Central memory CD8-positive, alpha-beta T cell (primary cell): ENCODE data around the gene RPS3.
A peak's percentile ranks its signal among the peaks of the same experiment; 100 is the strongest.

ENCODE experiments used
- ATAC-seq: fragments of 150-1000 bp; cut with Tn5 transposase; replicated peaks from 2 replicates; pipeline ENCODE4 v1.10.0; 2022; ENCODE audit warnings: mild to moderate bottlenecking, moderate FRiP score, moderate number of reproducible peaks; ENCODE audit not compliant: poor library complexity, severe bottlenecking; ENCODE audit errors: extremely low read depth
- DNase-seq, 2 donors: peaks; one replicate each; pipeline ENCODE4 v3.0.0; 2021; ENCODE audit warnings: low spot score in 2 of 2
- H3K27ac Mint-ChIP-seq: one replicate; pipeline ENCODE4 v1.8.0; 2022; ENCODE audit warnings: low read depth, mild to moderate bottlenecking, moderate library complexity, mixed read lengths
- H3K27me3 Mint-ChIP-seq: one replicate; pipeline ENCODE4 v1.8.0; 2022; ENCODE audit warnings: mixed read lengths
- H3K36me3 Mint-ChIP-seq: one replicate; pipeline ENCODE4 v1.8.0; 2022; ENCODE audit warnings: mild to moderate bottlenecking, moderate library complexity, mixed read lengths; ENCODE audit not compliant: insufficient read depth
- H3K4me1 Mint-ChIP-seq: one replicate; pipeline ENCODE4 v1.8.0; 2022; ENCODE audit warnings: mixed read lengths
- H3K4me3 Mint-ChIP-seq: one replicate; pipeline ENCODE4 v1.8.0; 2022; ENCODE audit warnings: mild to moderate bottlenecking, moderate library complexity, mixed read lengths
- H3K9me3 Mint-ChIP-seq: one replicate; pipeline ENCODE4 v1.8.0; 2022; ENCODE audit warnings: mixed read lengths

Gene RPS3

DNA sequence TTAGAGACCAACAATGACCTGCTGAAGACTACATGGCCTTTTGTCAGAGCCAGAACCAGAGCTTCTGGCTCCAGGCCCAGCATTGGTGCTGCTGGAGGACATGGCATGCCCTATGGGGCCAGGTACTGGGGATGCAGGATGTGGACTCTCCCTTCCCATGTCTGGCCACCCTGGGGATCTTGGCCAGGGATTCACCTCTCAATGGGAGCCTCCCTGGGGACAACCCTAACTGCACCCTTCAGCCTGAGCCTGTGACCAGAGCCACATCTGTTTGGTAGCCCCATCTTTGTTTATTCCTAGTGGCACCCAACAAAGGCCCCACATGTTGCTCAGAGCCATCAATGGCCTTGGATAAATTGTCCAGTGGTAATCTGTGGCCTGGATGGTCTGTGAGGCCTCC lies 27.9 kb downstream of the RPS3 start:
- ATAC-seq, result no peak
- H3K4me3 Mint-ChIP-seq, result no peak overlapping the region
- H3K36me3 Mint-ChIP-seq, result peaks cover 13% of the 10 kb centered on the region
- H3K4me1 Mint-ChIP-seq, result peaks cover 30% of the 10 kb centered on the region
- H3K9me3 Mint-ChIP-seq, result no peaks in the 10 kb centered on the region
- no peak for DNase-seq
- H3K27me3 Mint-ChIP-seq, result peaks cover 33% of the 10 kb centered on the region
- H3K27ac Mint-ChIP-seq, result no peak overlapping the region

DNA sequence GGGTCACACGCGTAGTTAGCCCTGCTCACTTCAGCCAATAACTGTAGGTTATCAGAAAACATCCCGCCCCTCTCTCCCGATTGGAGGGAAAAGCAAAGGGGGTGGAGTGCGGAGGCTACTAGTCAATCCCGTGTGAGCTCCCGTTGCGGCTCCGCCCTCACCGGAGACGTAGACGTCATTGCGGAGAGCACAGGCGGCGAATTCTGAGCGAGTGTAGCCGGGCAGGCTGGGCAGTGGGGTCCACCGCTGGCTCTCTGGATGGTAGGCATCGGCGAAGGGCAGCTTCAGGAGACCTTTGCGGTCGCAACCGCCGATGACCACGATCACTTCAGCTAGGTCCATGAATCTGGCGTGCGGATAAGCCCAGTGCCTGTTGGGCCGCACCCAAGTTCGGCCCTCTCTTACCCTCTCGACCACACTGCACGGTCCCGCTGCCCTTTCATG lies 29.0 kb downstream of the RPS3 start:
- Mint-ChIP-seq H3K36me3 (peaks cover 11% of the 10 kb centered on the region), H3K4me3 (peak overlapping the region; percentile 75), H3K27me3 (peaks cover 44% of the 10 kb centered on the region), H3K4me1 (peaks cover 30% of the 10 kb centered on the region), H3K9me3 (no peaks in the 10 kb centered on the region), H3K27ac (no peak overlapping the region)
- ATAC-seq, result peak; percentile 48
- DNase-seq, result peak; percentile 38 to 58

DNA sequence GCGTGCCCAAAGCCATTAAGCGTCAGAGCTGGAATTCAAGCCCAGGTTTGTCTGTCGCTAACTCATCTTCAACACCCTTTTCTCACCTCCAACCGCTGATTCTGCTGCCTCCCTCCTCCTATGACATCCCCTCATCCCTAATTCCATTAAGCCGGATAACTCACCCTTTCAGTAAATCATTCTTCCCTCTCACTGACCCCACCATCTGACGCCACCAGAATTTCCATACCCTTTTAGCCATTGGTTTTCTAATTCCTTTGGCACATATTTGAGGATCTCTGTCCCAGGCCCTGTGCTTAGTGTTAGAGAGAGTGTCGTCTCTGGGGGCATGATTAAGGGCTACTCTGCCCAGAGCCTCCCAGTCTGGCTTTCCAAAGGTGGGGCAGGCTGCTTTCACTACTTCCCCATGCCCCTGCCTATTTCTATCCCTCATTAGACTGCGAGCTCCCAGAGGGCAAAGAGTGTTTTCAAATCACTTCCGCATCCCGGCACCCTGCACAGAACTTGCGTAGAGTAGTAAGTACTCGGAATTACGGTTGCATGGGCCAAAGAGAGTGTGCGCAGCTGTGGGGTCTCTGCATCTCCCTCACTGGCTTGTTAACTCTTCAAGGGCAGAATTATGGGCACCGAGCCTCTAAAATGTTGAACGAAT lies 29.8 kb downstream of the RPS3 start:
- DNase-seq (no peak), ATAC-seq (no peak)
- Mint-ChIP-seq H3K27ac (peak overlapping the region; percentile 71), H3K9me3 (no peaks in the 10 kb centered on the region), H3K4me3 (peak overlapping the region; percentile 75), H3K4me1 (peaks cover 30% of the 10 kb centered on the region), H3K36me3 (peaks cover 13% of the 10 kb centered on the region), H3K27me3 (peaks cover 52% of the 10 kb centered on the region)

DNA sequence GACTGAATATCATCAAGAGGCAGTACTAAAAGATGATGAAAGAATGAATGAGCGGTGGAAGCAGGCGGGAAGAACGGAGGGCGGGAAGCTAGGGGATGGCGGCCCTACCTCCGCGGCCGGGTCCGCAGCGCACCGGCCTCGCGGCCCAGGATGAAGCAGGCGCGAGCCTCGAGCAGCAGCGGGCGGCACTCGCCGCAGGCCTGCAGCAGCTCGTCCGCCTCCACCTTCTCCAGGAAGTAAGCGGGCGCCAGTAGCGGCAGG lies 30.3 kb downstream of the RPS3 start:
- H3K27ac Mint-ChIP-seq, result peak overlapping the region; percentile 71
- DNase-seq (no peak), ATAC-seq (no peak)
- no peaks in the 10 kb centered on the region for H3K9me3 Mint-ChIP-seq
- peaks cover 30% of the 10 kb centered on the region for H3K4me1 Mint-ChIP-seq
- H3K27me3 Mint-ChIP-seq, result peaks cover 53% of the 10 kb centered on the region
- peak overlapping the region; percentile 75 for H3K4me3 Mint-ChIP-seq
- H3K36me3 Mint-ChIP-seq, result peaks cover 11% of the 10 kb centered on the region

DNA sequence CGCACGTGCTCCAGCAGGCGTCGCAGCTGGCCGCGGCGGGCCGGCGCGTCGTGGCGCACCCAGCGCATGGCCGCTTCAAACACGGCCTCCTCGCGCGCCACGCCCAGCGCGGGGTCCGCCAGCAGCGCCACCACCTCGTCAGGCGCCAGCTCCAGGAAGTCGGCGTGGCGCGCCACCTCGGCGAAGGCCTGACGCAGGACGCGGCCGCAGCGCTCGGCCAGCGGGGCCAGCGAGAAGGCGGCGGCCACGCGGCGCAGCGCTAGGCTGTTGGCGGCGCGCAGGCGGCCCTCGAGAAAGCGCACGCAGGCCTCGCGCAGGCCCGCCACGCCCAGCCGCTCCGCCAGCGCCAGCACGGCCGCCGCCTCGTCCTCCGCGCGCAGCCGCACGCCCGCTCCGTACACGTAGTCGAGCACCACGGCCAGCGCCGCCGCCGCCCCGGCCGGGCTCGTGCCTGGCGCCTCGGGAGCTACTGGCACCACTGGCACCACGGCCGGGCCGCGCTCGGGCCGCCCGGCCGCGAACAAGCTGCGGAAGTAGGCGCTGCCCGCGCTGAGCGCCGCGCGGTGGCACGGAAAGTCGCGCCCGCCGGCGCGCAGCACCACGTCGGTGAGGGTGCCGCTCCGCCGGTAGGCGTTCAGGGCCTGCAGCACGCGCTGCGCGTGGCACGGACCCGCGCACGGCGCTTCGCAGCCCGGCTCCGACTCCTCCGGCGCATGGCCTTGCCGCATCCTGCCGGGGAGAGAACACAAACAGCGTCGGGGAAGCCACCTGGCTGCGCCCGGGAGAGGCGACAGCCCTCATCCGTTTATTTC lies 30.8 kb downstream of the RPS3 start:
- Mint-ChIP-seq H3K9me3 (no peaks in the 10 kb centered on the region), H3K27ac (peak overlapping the region; percentile 85), H3K4me3 (peak overlapping the region; percentile 79), H3K27me3 (peaks cover 53% of the 10 kb centered on the region), H3K36me3 (peaks cover 11% of the 10 kb centered on the region), H3K4me1 (peaks cover 30% of the 10 kb centered on the region)
- DNase-seq (peak; percentile 43), ATAC-seq (peak; percentile 71)

DNA sequence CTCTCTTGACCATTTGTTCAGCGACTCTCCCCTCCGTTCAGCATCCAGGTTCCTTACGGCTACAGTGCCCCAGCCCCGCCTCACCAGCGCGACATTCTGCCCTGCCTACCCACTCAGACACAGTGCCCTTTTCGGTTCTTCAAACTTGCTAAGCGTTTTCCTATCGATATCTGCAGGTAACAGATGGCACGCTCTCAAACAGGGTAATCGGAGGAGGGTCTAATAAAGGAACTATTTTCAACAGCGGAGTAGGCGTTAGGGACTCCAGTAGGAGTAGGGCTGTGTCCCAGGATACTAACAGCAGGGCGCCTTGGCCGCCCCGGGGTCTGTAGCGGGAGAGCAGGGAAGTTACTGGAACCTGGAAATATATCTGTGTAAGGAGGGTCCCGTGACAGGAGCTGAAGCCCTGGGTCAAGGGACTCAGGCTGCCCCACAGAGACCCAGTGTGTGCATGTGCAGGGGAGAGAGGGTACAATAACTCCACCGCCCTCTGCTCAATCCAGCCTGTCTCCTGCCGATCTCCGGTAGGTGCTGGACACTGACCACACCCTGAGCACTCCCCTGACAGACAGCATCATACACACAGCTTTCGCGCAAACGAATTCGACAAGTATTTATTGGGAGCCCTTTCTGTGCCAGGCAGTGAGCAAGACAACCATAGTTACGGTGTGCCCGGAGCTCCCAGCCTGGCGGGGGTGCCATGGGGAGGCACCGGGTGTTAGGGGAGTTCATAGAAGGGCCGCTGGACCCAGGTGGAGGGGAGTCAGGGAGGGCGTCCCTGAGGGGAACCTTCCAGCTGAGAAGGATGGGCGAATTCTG lies 31.6 kb downstream of the RPS3 start:
- H3K36me3 Mint-ChIP-seq, result peaks cover 11% of the 10 kb centered on the region
- no peak for ATAC-seq
- peak overlapping the region; percentile 79 for H3K4me3 Mint-ChIP-seq
- peak overlapping the region; percentile 85 for H3K27ac Mint-ChIP-seq
- H3K27me3 Mint-ChIP-seq, result peaks cover 53% of the 10 kb centered on the region
- no peaks in the 10 kb centered on the region for H3K9me3 Mint-ChIP-seq
- H3K4me1 Mint-ChIP-seq, result peaks cover 30% of the 10 kb centered on the region
- DNase-seq, result no peak

DNA sequence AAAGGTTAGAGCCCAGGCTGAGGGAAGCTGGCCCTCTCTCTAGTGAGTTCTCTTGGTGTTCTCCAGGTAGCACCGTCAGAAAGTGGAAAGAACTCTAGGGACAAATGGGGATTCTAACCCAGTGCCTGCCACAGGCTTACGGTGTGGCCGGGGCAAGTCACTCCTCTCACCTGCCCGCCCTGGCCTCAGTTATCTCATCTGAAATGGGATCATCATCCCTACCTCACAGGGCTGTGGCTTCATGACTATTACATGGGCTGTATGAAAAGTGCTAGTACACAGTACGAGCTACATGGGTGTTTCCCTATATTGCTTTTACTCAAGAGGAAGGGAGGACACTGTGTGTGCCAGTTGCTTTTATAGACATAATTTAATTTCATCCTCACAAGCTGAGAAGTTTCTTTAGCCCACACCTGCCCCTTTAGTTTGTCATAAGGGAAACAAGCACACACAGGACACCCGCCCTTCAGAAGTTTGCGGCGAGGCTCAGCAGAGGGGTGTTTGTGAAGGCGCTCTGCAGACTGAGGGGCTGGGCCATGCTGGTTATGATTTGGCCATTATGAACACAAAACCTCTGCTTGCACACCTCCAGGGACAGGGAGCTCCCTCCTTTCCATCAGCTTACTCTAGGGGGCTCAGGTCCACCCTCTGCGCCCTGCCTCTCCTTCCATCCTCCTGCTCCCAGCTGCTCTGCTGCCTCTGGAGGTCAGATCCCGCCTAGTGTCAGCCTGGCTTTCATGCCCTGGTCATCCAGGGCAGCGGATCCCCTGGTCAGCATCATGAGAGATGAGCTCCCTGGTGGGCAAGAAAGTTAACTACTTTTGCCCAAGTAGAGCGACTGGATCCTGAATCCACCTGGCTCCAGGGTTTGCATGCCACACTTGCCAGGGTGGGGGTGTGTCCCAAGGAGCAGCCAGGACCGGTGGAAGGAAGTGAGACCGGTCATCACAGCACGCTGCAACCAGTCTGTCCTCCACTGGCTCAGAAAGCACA lies 32.5 kb downstream of the RPS3 start:
- peaks cover 30% of the 10 kb centered on the region for H3K4me1 Mint-ChIP-seq
- H3K4me3 Mint-ChIP-seq, result peak overlapping the region; percentile 79
- no peak for ATAC-seq
- DNase-seq, result no peak
- no peaks in the 10 kb centered on the region for H3K9me3 Mint-ChIP-seq
- H3K36me3 Mint-ChIP-seq, result peaks cover 11% of the 10 kb centered on the region
- H3K27ac Mint-ChIP-seq, result peak overlapping the region; percentile 68
- H3K27me3 Mint-ChIP-seq, result peaks cover 53% of the 10 kb centered on the region

DNA sequence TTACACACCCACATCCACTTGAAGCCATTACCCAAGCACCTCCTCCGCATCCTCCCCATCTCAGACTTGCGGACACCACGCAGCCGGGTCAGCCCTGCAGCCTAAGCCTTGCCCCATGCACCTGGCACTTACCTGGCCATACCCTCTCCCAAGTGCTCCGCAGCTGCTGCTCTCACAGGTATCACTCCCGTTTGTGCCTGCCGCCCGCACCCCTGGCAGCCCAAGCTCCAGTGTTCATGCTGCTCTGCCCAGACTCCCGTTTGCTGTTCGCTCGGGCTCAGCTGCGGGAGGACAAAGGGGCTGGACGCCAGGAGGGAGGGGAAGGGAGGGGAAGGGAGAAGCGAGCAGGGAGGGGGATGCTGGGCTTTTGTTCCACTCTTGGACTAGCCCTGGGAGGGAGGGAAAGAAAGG lies 33.6 kb downstream of the RPS3 start, which contains the start of gene KLHL35:
KLHL35 (minus strand) TSS at position 293 of the 411 bp plus-strand sequence. CDS start 2,574 bp downstream, outside the sequence.
- ATAC-seq (no peak), DNase-seq (no peak)
- Mint-ChIP-seq H3K27me3 (peaks cover 53% of the 10 kb centered on the region), H3K4me1 (peaks cover 27% of the 10 kb centered on the region), H3K27ac (peak within 1 kb of the TSS; percentile 68), H3K9me3 (no peaks in the 10 kb centered on the region), H3K4me3 (no peak within 1 kb of the TSS), H3K36me3 (peaks cover 11% of the 10 kb centered on the region)

DNA sequence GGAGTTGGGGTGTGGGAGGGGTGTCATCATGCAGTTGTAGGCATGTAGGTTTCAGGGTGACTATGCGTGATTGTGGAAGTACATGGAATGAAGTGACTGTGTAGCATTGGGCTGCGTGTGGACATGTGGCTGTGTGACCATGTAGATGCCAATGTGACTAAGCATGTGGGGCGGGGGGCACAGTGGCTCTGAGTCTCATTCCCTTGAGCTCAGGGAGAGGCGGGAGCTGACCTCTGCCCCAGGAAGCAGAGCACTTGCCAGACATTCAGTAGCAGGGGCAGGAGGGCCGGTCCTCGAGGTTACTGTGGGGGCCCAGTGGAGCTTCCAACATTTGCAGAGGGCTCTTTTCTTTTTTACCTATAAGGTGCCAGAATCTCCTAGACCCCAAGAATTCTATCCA lies 34.1 kb downstream of the RPS3 start:
- Mint-ChIP-seq H3K9me3 (no peaks in the 10 kb centered on the region), H3K27me3 (peaks cover 51% of the 10 kb centered on the region), H3K27ac (no peak overlapping the region), H3K36me3 (peaks cover 9% of the 10 kb centered on the region), H3K4me3 (no peak overlapping the region), H3K4me1 (peaks cover 22% of the 10 kb centered on the region)
- ATAC-seq, result no peak
- DNase-seq, result no peak

DNA sequence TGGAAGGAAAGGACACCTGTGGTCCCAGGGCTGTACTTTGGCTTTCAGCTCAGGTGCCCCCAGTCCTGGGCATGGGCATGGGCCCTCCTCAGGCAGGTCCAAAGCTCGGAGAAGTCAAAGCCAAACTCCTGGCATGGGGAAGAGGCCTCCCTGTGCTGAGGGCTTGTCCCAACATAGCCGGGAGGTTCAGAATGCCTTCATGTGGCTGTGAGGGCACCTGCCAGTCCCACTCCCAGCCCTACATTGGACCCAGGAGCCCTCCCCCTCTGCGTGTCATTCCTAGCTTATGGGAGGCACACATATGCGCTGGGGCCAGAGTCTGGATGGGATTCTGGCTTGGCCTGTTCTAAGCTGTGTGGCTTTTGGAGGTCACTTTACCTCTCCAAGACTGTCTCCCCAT lies 34.7 kb downstream of the RPS3 start:
- H3K36me3 Mint-ChIP-seq, result peaks cover 8% of the 10 kb centered on the region
- ATAC-seq (no peak), DNase-seq (no peak)
- peaks cover 45% of the 10 kb centered on the region for H3K27me3 Mint-ChIP-seq
- H3K4me1 Mint-ChIP-seq, result peaks cover 16% of the 10 kb centered on the region
- no peak overlapping the region for H3K4me3 Mint-ChIP-seq
- no peak overlapping the region for H3K27ac Mint-ChIP-seq
- H3K9me3 Mint-ChIP-seq, result no peaks in the 10 kb centered on the region

DNA sequence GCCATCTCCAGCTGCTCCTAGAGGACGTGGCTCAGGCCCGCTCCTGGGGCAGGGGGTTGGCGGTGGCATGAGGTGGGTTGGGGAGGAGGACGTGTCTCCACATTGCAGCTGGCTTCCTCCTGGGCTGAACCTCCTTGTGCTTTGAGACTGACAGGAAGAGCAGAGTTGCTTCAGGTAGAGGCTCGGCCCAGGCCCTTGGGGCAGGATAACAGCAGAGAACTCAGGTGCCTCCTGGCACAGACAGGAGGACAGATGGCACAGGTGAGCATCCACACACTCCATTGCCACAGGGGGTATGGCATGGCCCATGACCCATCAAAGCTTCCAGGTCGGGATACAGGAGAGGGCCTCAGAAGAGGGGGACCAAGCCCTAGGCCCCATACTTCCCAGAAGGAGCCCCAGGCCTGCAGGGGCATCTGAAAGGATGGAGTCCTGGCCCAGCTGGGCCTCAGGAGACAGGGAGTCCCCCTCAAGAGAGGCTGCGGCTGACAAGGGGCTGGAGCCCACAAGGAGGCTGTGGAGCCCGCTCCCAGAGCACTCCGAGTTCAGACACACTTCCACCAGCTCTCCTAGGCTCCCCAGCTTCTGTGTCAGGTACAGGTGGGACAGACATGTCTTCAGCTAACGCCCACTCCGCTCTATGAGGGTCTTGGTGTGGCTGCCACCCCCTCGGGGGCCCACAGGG lies 35.7 kb downstream of the RPS3 start:
- Mint-ChIP-seq H3K36me3 (peaks cover 4% of the 10 kb centered on the region), H3K4me1 (peaks cover 10% of the 10 kb centered on the region), H3K27me3 (peaks cover 40% of the 10 kb centered on the region), H3K9me3 (no peaks in the 10 kb centered on the region), H3K27ac (no peak overlapping the region), H3K4me3 (no peak overlapping the region)
- DNase-seq (no peak), ATAC-seq (no peak)
